Heart left ventricle (tissue), 16 donors: ENCODE data around the gene DCAF15. TPM values are rescaled to one million over a fixed set of nuclear protein-coding genes. Genes with fewer than 3 reads are reported as not detected.

Experiments
- ATAC-seq, 4 donors: fragments of 200-7000 bp; cut with Tn5 transposase; one replicate each; pipeline ENCODE4 v1.9.1; 2020 to 2022; ENCODE audit warnings: moderate library complexity in 4 of 4, mild to moderate bottlenecking in 3 of 4, moderate number of reproducible peaks in 1 of 4
- DNase-seq, 5 donors: peaks; one replicate each; pipeline ENCODE4 v3.0.0-alpha.2; 2020
- H3K27ac ChIP-seq, 12 donors: fragments of 200-600 bp; sonication (generic) in 4 of 12; one replicate each; pipeline versions ENCODE4 v1.5.0 to v1.8.0; 2016 to 2022; ENCODE audit warnings: mild to moderate bottlenecking in 2 of 12
- H3K27me3 ChIP-seq, 9 donors: fragments of 200-600 bp; sonication (generic) in 2 of 9; one replicate each; pipeline versions ENCODE4 v1.5.1 to v1.8.0; 2016 to 2022; ENCODE audit warnings: mild to moderate bottlenecking in 3 of 9
- H3K36me3 ChIP-seq, 9 donors: fragments of 200-600 bp; sonication (generic) in 2 of 9; one replicate each; pipeline versions ENCODE4 v1.5.0 to v1.8.0; 2018 to 2022; ENCODE audit warnings: mild to moderate bottlenecking in 2 of 9
- H3K4me1 ChIP-seq, 12 donors: fragments of 200-600 bp; sonication (generic) in 4 of 12; one replicate each; pipeline versions ENCODE4 v1.5.0 to v1.8.0; 2016 to 2022; ENCODE audit warnings: mild to moderate bottlenecking in 3 of 12
- H3K4me3 ChIP-seq, 12 donors: fragments of 200-600 bp; sonication (generic) in 4 of 12; one replicate each; pipeline versions ENCODE4 v1.5.0 to v1.8.0; 2017 to 2022; ENCODE audit warnings: mild to moderate bottlenecking in 9 of 12, moderate library complexity in 4 of 12
- H3K9me3 ChIP-seq, 12 donors: fragments of 200-600 bp; sonication (generic) in 4 of 12; one replicate each; pipeline versions ENCODE4 v1.5.0 to v1.8.0; 2016 to 2022; ENCODE audit warnings: mild to moderate bottlenecking in 1 of 12
- CTCF ChIP-seq, 12 donors: fragments of 200-600 bp; sonication (generic) in 4 of 12; IDR thresholded peaks; one replicate each; pipeline versions ENCODE4 v1.5.0 to v1.8.0; 2018 to 2022; ENCODE audit warnings: antibody characterized with exemption in 12 of 12, mild to moderate bottlenecking in 5 of 12
- POLR2A ChIP-seq, 2 donors: fragments of 450-650 bp; IDR thresholded peaks; one replicate each; pipeline ENCODE4 v1.6.1; 2017; ENCODE audit warnings: antibody characterized with exemption in 2 of 2, mild to moderate bottlenecking in 2 of 2, moderate library complexity in 2 of 2
- WGBS, 4 donors: extraction: QIAGEN DNeasy Blood & Tissue Kit in 2 of 4; methylation state at CpG; one replicate each; pipeline versions ENCODE4 v1.1.5 to v1.1.7; 2013 to 2018; 5-methylcytosine and 5-hydroxymethylcytosine counted together
- intact Hi-C, 10 donors: fragments of 100-400 bp; cut with DNase I; formaldehyde crosslinking; loops; one replicate each; pipeline versions ENCODE4 v1.11.1 to v1.14.2; 2022
- polyA plus RNA-seq, 2 donors: library from polyadenylated mRNA; stranded (reverse); fragments of 200-250 nt; gene quantifications; one replicate each; pipeline ENCODE4 v1.2.3, GENCODE V29; 2013
- total RNA-seq, 9 donors: library from RNA; depleted of rRNA in 2 of 9; stranded (reverse); fragments of >200 nt in 2 of 9; fragmentation: NEBNext Ultra II Directional in 3 of 9; extraction: Animal tissue kit (Norgen Biotek cat#: 25700) in 3 of 9; gene quantifications; one replicate each; pipeline versions ENCODE4 v1.1.0 to v1.2.4, GENCODE V29; 2016 to 2023
- donor health status: ischemic (EF 13 %, LVEDD 7.1; RV severe dilation, severe dysfunction).
- donor health status: healthy with polysubstance abuse.
- donor health status: DM: no; HTN: yes; CAD: no.
- donor health status: DM: no; HTN: no; CAD: no.
- donor health status: ischemic (EF 25% LVEDD 6.9; RV normal size, moderate dysfunction).
- donor health status: ischemic (EF 25% LVEDD 5.7; RV mildly dilated, moderate dysfunction).
- donor health status: healthy.
- donor health status: DM: yes; HTN: yes; CAD: no.
- donor health status: ischemic (EF 35%, LVEDD 5.7; RV mildly dilated, moderate dysfunction).
- donor health status: nonischemic (EF 11% LVEDD 7.7; RV severe dilation, severe dysfunction).
- donor health status: DM: yes; HTN: yes; CAD: no.
- donor health status: PGD.
- donor health status: ischemic (EF 29% LVEDD 5.4; RV normal size, mild dysfunction).
- donor health status: nonischemic (EF 23%, LVEDD 6.1; RV moderate dilation, normal function).

The DCAF15 gene
- total and polyA plus RNA-seq, 11 donors: 8.4 to 25.8 (median 18.1) TPM

DNA sequence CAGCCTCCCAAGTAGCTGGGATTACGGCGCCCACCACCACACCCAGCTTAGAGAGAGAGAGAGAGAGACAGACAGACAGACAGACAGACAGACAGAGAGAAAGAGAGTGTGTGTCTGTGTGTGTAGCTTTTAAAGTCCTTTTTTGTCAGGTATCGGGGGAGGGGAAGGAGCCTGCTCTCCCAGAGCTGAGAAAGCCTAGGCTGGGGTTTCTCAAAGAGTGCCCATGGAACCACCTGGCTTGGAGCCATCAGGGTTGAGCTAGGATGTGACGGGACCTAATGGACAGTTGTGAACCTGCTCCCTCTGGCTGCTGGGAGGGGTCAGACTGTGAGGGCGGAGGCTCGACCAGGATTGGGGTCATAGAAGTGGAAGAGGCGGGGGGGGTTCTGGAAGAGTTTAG, 37.2 kb downstream of the DCAF15 start:
- no peak for TF ChIP-seq CTCF (IDR thresholded peaks at IDR 0.05)
- no peak for TF ChIP-seq POLR2A (IDR thresholded peaks at IDR 0.05)
- intact Hi-C loops: loop anchor here in 1 of 10 donors (5.0 kb wide), 1 partner anchor 37 kb away; the partner anchor contains the start of gene DCAF15
- Histone ChIP-seq H3K4me3 (no peak overlapping the region), H3K27me3 (no peaks in the 10 kb centered on the region), H3K4me1 (peaks cover 2 to 40% (median 23%) of the 10 kb centered on the region in 12 donors), H3K36me3 (peaks cover 0 to 30% (median 17%) of the 10 kb centered on the region in 9 donors), H3K27ac (no peak overlapping the region), H3K9me3 (no peaks in the 10 kb centered on the region)
- DNase-seq (peak in 1 of 5 donors; percentile 21), ATAC-seq (no peak)
- WGBS, 4 donors: 87 to 93% (median 91%) methylated on average over 7 of the region's 7 CpGs

GRCh38 chr19:13990085-13990484, 37.8 kb downstream of the DCAF15 start:
- Histone ChIP-seq H3K27ac (no peak overlapping the region), H3K27me3 (no peaks in the 10 kb centered on the region), H3K4me3 (no peak overlapping the region), H3K36me3 (peaks cover 0 to 30% (median 17%) of the 10 kb centered on the region in 9 donors), H3K4me1 (peaks cover 2 to 34% (median 24%) of the 10 kb centered on the region in 12 donors), H3K9me3 (no peaks in the 10 kb centered on the region)
- 91 to 95% (median 93%) methylated on average over 8 of the region's 8 CpGs for WGBS, 4 donors
- intact Hi-C loops: no loop called here
- ATAC-seq (no peak), DNase-seq (no peak)
- TF ChIP-seq POLR2A (IDR thresholded peaks at IDR 0.05) (no peak), CTCF (IDR thresholded peaks at IDR 0.05) (no peak)

- 94 to 96% (median 95%) methylated on average over 7 of the region's 7 CpGs for WGBS, 4 donors
- intact Hi-C loops: no loop called here
- DNase-seq (no peak), ATAC-seq (no peak)
- Histone ChIP-seq H3K36me3 (peaks cover 0 to 32% (median 18%) of the 10 kb centered on the region in 9 donors), H3K4me3 (no peak overlapping the region), H3K27me3 (no peaks in the 10 kb centered on the region), H3K27ac (no peak overlapping the region), H3K4me1 (peaks cover 0 to 22% (median 14%) of the 10 kb centered on the region in 12 donors), H3K9me3 (no peaks in the 10 kb centered on the region)
- no peak for TF ChIP-seq POLR2A (IDR thresholded peaks at IDR 0.05)
- TF ChIP-seq CTCF (IDR thresholded peaks at IDR 0.05): no peak
These were observed 39.7 kb downstream of the DCAF15 start for GRCh38 chr19:13992025-13992424.

DNA sequence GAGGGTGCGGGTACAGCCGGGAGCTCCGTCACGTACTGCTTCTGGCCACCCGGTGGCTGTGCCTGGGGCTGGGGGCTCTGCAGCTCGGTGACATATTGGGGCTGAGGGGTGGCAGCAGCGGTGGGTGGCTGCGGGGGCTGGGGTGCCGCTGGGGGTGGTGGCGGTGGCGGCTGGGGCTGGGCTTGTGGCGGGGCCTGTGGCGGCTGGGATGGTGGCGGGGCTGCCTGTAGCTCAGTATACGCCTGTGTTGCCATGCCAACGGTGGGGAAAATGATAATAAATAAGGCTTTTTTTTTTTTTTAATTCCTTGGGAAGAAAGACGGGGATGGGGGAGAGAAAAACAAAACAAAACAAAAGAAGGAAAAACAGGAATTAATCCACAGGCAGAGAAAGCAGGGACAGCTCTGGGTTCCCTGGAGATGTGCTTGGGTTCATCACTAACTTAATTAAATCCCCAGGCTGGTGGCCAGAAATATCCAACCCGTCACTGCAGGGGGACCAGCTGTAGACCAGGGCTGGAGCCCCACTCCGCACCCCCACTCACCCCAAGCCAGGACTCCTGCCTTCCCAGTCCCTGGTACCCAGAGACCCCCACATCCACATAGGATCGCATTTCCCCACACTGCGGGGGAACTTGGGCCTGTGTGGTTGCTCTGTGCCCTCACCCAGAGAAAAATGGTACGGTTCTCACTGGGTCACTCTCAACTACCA, 41.4 kb downstream of the DCAF15 start:
- H3K36me3 ChIP-seq: peaks cover 0 to 33% (median 21%) of the 10 kb centered on the region in 9 donors
- TF ChIP-seq CTCF (IDR thresholded peaks at IDR 0.05) (no peak), POLR2A (IDR thresholded peaks at IDR 0.05) (no peak)
- no peak overlapping the region for H3K4me3 ChIP-seq
- H3K27ac ChIP-seq: no peak overlapping the region
- DNase-seq (peak in 1 of 5 donors; percentile 25), ATAC-seq (no peak)
- no peaks in the 10 kb centered on the region for H3K27me3 ChIP-seq
- 84 to 89% (median 86%) methylated on average over 22 of the region's 22 CpGs for WGBS, 4 donors
- H3K4me1 ChIP-seq: peaks cover 0 to 10% (median 5%) of the 10 kb centered on the region in 12 donors
- intact Hi-C loops: no loop called here
- H3K9me3 ChIP-seq: peaks cover 0 to 4% (median 0%) of the 10 kb centered on the region in 12 donors
